DMS153 treated with DMSO at 0.1 percent for 48 hours (cell line): Measurements from ENCODE around the gene RNU6-9.

Experiments
- DNase-seq: peaks from one replicate; lab custom pipeline; 2025; ENCODE audit not compliant: unreplicated experiment; lab: John Stamatoyannopoulos, UW

RNU6-9 gene

GRCh38 chr19:861756-862580 is 31.3 kb upstream of the RNU6-9 start:
- DNase-seq: peak; percentile 28

DNA sequence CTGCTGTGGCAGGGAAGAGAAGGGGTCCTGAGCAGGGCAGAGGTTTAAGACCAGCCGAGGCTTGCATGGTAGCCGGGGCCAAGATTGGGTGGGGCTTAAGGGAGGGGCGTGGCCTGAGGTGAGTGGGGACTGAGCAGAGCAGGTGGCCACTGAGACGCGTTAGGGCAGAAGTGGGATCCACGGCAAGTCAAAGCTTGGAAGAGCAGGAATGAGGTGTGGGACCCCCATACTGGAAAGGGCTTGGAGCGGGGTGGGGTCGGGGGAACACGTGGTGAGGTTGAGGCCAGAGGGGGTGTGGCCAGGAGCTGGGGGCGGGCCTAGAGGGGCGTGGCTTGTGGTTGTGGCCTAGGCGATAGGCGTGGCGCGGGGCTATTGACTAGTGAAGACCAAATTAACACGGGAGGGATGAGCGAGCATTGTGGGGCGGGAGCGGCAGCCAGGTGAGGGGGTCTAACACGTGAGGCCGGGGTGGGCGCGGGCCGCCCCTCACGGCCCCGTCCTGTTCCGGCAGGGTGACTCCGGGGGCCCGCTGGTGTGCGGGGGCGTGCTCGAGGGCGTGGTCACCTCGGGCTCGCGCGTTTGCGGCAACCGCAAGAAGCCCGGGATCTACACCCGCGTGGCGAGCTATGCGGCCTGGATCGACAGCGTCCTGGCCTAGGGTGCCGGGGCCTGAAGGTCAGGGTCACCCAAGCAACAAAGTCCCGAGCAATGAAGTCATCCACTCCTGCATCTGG is 30.5 kb upstream of the RNU6-9 start:
- no peak for DNase-seq

- no peak for DNase-seq
Measured at GRCh38 chr19:863315-863620, 30.0 kb upstream of the RNU6-9 start.

GRCh38 chr19:866769-867300 is 26.4 kb upstream of the RNU6-9 start:
- DNase-seq: no peak

GRCh38 chr19:867301-867793 is 25.9 kb upstream of the RNU6-9 start:
- DNase-seq: no peak

DNA sequence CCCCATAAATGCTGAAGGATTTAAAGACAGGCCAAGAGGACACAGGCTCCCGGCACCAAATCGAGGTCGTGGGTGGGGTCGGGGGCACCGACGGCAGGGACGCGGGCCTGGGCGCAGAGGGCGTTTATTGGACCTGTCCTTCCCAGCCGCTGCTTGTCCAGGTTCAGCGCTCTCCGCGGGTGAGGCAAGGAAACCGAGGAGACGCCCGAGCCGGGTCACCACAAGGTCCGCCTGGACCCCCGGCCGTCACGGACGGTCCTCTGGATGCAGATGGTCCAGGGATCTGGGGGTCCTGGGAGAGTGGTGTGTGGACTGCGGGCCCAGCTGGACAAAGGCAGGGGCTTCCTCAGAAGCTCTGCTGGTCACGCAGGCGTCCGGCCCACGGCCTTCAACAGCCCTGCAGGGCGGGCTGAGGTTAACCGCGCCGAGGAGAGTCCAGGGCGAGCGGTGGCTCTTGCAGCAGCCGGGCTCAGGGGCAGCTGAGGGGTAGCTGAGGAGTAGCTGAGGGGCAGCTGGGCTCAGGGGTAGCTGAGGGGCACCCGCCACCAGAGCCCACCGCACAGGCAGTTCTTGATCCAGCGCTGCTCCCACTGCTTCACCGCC is 25.3 kb upstream of the RNU6-9 start:
- DNase-seq: no peak

DNA sequence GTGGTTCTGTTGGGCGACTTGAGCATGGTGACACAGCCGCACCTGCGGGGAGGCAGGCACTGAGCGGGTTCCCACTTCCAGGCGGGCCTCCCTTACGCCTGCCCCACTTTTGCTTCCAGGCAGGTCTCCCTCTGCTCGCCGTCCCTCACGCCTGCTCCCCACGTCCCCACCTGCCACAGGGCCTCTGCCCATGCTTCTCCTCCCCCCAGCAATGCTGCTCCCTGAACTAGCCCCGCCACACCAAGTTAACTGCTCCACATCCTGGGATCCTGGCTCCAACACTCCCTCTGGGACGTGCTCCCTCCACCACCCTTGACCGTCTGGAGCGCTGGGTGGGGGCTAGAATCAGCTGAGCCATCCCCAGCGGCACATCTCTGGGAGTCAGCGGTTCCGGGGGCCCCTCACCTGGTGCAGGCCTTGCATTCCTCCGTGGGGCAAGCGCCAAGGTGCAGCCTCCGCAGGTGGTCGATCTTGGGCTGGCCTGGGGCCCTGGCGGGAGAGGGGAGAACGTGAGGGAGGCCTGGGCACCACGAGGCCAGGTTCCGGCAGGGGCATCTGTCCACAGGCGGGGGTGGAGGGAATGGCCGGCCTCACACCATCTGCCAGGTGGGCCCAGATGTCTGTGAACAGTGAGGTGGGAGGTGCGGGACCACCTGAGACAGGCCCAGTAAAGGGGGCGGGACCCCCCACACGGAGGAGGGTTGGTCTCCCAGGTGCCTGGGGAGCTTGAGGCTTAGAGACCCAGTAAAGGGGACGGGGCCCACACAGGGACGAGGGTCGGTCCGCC is 24.6 kb upstream of the RNU6-9 start:
- DNase-seq: no peak

DNA sequence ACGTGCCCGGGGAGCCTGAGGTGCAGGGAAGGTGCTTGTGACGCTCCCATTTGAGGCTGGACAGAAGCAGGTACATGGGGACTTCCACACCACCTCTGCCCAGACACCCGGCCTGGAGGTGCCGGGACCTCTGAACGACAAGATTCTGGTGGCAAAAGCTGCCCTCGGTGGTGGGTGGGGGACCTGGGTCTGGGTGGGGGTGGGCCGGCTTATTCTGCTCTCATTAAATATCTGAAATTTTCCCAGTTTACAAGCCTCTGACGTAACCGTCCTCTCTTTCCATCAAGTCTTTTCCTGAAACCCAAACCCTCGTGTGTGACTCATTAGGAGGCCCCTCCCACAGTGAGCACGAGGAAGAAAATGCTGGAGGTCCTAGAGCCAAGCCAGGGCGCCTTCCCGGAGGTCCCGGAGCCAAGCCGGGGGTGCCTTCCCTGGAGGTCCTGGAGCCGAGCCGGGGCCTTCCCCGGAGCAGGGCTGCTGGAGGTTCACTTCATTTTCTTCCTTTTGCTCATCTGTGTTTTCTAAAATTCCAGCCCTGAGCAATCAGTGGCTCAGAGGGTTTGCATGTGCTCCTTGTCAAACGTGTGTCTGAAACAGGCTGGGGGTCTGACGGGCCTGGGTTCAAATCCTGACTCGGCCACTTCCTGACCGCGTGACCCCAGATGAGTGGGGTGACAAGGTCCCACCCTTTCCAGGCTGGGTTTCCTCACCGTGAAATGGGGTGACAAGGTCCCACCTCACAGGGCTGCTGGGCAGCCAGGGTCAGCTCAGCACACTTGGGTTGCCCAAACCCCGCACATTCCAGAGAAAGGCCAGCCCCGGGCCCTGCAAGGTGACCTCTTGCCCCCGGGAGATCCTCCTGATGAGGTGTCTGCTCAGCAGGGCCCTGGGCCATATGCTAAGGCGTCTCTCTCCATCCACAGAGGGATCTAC is 23.8 kb upstream of the RNU6-9 start:
- DNase-seq: no peak

DNA sequence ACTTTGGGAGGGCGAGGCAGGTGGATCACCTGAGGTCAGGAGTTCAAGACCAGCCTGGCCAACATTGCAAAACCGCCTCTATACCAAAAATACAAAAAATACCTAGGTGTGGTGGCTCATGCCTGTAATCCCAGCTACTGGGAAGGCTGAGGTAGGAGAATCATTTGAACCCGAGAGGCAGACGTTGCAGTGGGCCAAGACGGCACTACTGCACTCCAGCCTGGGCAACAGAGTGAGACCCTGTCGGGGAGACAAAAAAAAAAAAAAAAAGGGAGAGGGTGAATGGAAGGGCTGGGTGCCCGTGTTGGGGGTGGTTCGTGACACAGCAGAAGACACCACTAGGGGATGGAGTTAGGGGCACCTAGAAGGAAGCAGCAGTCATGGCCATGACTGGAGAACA is 23.0 kb upstream of the RNU6-9 start:
- no peak for DNase-seq

GRCh38 chr19:870963-871401 is 22.3 kb upstream of the RNU6-9 start:
- DNase-seq: no peak

GRCh38 chr19:871446-872265 is 21.6 kb upstream of the RNU6-9 start:
- no peak for DNase-seq

GRCh38 chr19:872266-872951 is 20.9 kb upstream of the RNU6-9 start:
- DNase-seq: peak; percentile 32

- DNase-seq: no peak
Measured at GRCh38 chr19:873084-873483, 20.2 kb upstream of the RNU6-9 start.

DNA sequence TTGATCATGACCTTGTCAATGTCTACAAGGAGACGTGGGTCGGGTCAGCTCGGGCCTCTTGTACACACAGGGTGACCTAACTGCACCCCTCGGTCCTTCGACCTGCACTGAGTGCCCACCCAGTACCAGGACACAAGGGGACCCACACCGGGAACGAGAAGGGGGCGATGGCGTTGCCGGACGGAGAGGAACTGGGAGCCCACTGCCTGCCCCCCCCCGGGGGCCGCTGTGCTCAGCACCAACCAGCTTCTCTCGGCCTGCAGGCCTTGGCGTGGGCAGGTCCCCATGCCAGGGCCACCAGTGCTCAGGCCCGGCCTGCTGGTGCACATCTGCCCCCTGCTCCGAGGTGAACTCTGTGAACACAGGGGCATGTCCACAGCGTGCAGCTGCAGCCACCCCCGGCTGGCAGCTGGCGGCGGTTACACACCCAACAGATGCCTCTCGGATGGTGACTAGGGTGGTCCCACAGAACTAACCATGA is 19.7 kb upstream of the RNU6-9 start:
- no peak for DNase-seq

DNA sequence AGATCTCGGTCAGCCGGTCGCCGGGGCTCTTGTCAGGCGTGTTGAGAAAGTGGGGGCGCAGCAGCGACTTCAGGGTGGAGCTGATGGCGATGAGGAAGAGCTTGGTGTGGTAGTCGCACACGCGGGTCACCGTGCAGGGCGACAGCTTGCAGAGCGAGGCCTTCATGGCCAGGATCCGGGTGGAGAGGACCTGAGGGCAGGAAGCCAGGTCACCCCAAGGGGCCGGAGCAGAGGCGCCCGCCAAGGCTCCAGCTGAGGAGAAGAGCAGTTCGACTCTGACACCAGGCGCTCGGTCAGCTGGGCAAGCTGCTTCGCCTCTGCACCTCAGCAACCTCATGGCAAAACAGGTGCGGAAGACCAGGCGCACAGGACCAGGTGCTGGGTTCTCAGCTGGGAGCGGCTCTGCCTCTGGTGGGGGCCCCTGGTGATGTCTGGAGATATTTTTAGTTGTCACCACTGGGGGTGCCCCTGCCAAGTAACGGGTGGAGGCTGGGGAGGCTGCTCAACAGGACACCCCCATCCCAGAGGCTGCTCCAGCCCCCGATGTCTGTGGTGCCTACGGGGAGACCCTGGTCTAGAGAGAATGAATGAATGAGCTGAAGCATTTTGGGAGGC is 17.9 kb upstream of the RNU6-9 start:
- DNase-seq: no peak

DNA sequence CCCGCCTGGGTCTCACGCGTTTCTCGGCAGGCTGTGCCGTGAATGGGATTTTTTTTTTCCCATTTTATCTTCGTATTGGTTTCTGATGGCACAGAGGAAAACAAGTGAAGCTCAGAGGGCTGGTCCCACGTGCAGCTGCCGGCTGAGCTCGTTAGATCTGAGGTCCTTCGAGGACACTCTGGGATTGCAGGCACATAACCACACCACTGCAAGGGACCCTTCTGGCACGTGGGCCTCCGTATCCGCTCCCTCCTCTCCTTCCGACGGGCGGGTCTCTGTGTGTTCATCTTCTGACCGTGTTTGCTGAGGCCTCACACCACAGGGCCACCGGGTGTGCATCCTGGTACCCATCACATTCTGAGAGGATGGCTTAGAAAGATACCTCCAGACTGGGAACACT is 17.2 kb upstream of the RNU6-9 start:
- DNase-seq: no peak

GRCh38 chr19:876780-877314 is 16.4 kb upstream of the RNU6-9 start:
- no peak for DNase-seq
